GM12878 (cell line): ENCODE measurements around the gene ARHGAP1. TPM values are rescaled to one million over a fixed set of nuclear protein-coding genes. Genes with fewer than 3 reads are reported as not detected.

Experiments
- KAT2A ChIP-seq: conservative IDR thresholded peaks from 2 replicates; pipeline ENCODE4 v1.6.1; 2011; ENCODE audit warnings: low read depth, low read length; ENCODE audit not compliant: control insufficient read depth
- NFYA ChIP-seq: IDR thresholded peaks from 2 replicates; pipeline ENCODE4 v1.6.1; 2011; ENCODE audit warnings: low read depth, mild to moderate bottlenecking, low read length, improper control_type of control experiment, borderline replicate concordance
- POLR2A ChIP-seq: IDR thresholded peaks from 2 replicates; pipeline ENCODE4 v1.6.1; 2011; ENCODE audit warnings: low read depth, mild to moderate bottlenecking, low read length
- RUNX3 ChIP-seq: IDR thresholded peaks from 2 replicates; pipeline ENCODE4 v1.6.1; 2012; ENCODE audit warnings: low read length, inconsistent platforms
- STAT1 ChIP-seq: fragments of 450-650 bp; conservative IDR thresholded peaks from 2 replicates; pipeline ENCODE4 v1.6.1; 2014; ENCODE audit warnings: antibody characterized with exemption, mild to moderate bottlenecking
- SUZ12 ChIP-seq: fragments of 200-600 bp; sonication (generic); IDR thresholded peaks from one replicate; pipeline ENCODE4 v1.6.1; 2018; ENCODE audit warnings: antibody characterized with exemption, mild to moderate bottlenecking; ENCODE audit not compliant: unreplicated experiment
- WRNIP1 ChIP-seq: IDR thresholded peaks from 2 replicates; pipeline ENCODE4 v1.6.1; 2011; ENCODE audit warnings: low read depth, low read length, improper control_type of control experiment, borderline replicate concordance
- ZBED1 ChIP-seq: IDR thresholded peaks from 2 replicates; pipeline ENCODE4 v1.6.1; 2016; ENCODE audit warnings: borderline replicate concordance
- polyA plus RNA-seq, 11 experiments: library from polyadenylated mRNA; depleted of rRNA in 4 of 11; unstranded in 6 of 11; stranded (reverse) in 5 of 11; fragments of >200 nt; fragmentation: Nextera tagmentation in 4 of 11; fragmentation: Illumina TruSeq in 1 of 11; extraction: Ambion mirVana in 4 of 11; extraction: Trizol in 1 of 11; gene quantifications; 1 replicate in 1 of 11; 2 replicates in 10 of 11; pipeline versions ENCODE4 v1.2.1 to v1.2.3, GENCODE V29; 2011 to 2016; ENCODE audit warnings: inconsistent platforms in 2 of 11, missing spikeins in 2 of 11, low read depth in 1 of 11
- total RNA-seq, 4 experiments: library from RNA; depleted of rRNA in 3 of 4; stranded (reverse); fragments of >200 nt in 3 of 4; fragmentation: Illumina TruSeq in 1 of 4; extraction: Trizol in 1 of 4; gene quantifications; 2 replicates each; pipeline versions ENCODE4 v1.2.1 to v1.2.3, GENCODE V29; 2013 to 2021
- TF ChIP-seq, protein P1 (sequence below): fragments of 450-650 bp; IDR thresholded peaks from 2 replicates; pipeline ENCODE4 v1.6.1; 2018; ENCODE audit warnings: mild to moderate bottlenecking, low read depth, moderate library complexity; ENCODE audit not compliant: partially characterized antibody
- TF ChIP-seq, protein P2 (sequence below): fragments of 450-650 bp; formaldehyde crosslinking; IDR thresholded peaks from 2 replicates; pipeline ENCODE4 v1.4.0; 2020; ENCODE audit warnings: mild to moderate bottlenecking, moderate library complexity

ARHGAP1 gene
- total and polyA plus RNA-seq, 10 of the 15 experiments (the other 5 are each of a cell fraction or from before 2014, with no cell fraction given): 4.3 to 45.5 (median 23.2) TPM

DNA sequence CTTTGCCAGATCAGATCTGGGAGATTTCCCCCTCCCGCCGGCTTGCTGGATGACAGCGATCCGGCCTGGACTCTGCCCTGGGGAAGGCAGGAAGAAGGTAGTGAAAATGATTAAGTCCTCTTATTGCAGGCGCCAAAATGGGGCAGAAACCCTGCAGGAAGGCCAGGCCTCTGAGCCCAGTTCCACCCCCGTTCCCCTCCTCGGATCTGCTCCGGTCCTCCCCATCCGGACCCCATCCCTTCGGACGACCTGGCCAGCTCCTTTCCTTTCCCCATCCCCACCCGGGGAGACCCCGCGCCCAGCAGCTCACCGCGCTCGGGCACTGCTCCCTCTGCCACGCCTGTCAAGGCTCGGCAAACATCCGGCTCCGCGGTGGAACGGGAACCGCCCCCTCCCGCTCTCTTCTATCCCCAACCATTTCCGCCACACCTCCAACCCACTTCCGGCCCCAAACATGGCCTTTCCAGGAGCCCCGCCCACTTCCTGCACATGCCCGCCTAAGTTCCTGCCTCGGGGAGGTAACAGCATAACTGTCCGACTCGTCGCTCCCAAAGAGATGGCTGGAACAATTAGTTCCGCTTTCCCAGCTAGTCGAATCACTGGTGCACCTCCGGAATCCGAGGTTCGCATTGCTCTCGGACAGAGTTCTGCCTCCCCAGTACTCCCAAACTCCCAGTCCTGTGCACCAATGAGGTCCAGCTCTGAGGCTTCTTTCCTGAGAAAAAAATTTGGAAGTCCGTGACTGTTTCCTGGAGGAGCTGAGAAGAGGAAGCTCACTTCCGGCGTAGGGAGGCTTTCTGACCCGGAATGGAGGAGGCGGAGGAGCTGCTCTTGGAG lies at the start of gene ARHGAP1, which contains the start of gene ZNF408 (continued):
- peak; percentile 99 for TF ChIP-seq STAT1
- TF ChIP-seq SUZ12: no peak
- TF ChIP-seq ZBED1: no peak; the same call in 1 of the 2 replicates
- TF ChIP-seq RUNX3: peak; percentile 70
- TF ChIP-seq, protein P1, sequence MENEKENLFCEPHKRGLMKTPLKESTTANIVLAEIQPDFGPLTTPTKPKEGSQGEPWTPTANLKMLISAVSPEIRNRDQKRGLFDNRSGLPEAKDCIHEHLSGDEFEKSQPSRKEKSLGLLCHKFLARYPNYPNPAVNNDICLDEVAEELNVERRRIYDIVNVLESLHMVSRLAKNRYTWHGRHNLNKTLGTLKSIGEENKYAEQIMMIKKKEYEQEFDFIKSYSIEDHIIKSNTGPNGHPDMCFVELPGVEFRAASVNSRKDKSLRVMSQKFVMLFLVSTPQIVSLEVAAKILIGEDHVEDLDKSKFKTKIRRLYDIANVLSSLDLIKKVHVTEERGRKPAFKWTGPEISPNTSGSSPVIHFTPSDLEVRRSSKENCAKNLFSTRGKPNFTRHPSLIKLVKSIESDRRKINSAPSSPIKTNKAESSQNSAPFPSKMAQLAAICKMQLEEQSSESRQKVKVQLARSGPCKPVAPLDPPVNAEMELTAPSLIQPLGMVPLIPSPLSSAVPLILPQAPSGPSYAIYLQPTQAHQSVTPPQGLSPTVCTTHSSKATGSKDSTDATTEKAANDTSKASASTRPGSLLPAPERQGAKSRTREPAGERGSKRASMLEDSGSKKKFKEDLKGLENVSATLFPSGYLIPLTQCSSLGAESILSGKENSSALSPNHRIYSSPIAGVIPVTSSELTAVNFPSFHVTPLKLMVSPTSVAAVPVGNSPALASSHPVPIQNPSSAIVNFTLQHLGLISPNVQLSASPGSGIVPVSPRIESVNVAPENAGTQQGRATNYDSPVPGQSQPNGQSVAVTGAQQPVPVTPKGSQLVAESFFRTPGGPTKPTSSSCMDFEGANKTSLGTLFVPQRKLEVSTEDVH: peak; percentile 99
- peak; percentile 91 for TF ChIP-seq POLR2A
- TF ChIP-seq NFYA: no peak
- TF ChIP-seq KAT2A: no peak
- peak; percentile 99; the same call in 1 of the 2 replicates for TF ChIP-seq WRNIP1
- TF ChIP-seq, protein P2, sequence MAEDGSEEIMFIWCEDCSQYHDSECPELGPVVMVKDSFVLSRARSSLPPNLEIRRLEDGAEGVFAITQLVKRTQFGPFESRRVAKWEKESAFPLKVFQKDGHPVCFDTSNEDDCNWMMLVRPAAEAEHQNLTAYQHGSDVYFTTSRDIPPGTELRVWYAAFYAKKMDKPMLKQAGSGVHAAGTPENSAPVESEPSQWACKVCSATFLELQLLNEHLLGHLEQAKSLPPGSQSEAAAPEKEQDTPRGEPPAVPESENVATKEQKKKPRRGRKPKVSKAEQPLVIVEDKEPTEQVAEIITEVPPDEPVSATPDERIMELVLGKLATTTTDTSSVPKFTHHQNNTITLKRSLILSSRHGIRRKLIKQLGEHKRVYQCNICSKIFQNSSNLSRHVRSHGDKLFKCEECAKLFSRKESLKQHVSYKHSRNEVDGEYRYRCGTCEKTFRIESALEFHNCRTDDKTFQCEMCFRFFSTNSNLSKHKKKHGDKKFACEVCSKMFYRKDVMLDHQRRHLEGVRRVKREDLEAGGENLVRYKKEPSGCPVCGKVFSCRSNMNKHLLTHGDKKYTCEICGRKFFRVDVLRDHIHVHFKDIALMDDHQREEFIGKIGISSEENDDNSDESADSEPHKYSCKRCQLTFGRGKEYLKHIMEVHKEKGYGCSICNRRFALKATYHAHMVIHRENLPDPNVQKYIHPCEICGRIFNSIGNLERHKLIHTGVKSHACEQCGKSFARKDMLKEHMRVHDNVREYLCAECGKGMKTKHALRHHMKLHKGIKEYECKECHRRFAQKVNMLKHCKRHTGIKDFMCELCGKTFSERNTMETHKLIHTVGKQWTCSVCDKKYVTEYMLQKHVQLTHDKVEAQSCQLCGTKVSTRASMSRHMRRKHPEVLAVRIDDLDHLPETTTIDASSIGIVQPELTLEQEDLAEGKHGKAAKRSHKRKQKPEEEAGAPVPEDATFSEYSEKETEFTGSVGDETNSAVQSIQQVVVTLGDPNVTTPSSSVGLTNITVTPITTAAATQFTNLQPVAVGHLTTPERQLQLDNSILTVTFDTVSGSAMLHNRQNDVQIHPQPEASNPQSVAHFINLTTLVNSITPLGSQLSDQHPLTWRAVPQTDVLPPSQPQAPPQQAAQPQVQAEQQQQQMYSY (CRISPR knock-in tag): no peak
